Measurements from ENCODE around the gene ZNF493.

ZNF493 gene

DNA sequence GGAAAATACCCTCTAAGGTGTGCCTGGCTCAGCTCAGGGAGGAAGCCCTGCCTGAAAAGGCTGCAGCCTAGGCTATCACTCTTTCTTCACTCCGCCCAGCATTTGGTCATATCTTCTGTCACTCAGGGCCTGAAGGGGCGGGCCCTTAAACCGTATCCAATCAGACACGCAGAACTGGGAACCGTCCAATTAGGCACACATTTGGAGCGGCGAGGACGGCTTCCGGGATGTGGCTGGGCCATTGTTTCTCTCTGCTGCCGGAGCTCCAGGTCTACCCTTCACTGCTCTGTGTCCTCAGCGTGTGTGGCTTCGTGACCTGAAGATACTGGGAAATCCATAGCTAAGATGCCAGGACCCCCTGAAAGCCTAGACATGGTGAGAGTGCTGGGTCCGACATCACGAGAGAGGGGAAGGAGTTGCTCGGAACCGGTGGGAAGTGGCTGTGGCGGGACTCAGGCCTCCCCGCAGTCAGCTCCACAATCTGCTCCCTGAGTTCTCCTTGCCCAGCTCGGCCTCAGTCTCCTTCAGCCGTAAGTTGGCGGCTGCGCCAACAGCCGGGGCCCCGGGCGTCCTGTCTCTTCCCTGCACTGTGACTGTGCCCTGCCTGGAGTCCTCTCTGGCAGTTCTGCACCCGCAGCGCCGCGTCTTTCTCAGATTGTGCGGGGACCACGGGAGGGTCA is at the start of gene ZNF493:
TSS of gene ZNF493 (plus strand) at position 241 of the 680 bp plus-strand sequence. CDS start at position 346, 105 bp downstream.
- peak; percentile 95 for DNase-seq

DNA sequence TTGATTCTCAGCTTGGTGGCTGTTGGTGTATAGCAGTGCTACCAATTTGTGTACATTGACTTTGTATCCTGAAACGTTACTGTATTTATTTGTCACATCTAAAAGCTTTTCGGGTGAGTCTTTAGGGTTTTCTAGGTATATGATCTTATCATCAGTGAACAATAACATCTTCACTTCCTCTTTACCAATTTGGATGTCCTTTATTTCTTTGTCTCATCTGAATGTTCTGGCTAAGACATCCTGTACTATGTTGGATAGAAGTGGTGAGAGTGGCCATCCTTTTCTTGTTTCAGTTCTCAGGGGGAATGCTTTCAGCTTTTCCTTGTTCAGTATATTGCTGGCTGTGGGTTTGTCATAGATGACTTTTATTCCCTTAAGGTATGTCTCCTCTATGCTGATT is 44.1 kb upstream of the ZNF493 start:
- no peak for DNase-seq

DNA sequence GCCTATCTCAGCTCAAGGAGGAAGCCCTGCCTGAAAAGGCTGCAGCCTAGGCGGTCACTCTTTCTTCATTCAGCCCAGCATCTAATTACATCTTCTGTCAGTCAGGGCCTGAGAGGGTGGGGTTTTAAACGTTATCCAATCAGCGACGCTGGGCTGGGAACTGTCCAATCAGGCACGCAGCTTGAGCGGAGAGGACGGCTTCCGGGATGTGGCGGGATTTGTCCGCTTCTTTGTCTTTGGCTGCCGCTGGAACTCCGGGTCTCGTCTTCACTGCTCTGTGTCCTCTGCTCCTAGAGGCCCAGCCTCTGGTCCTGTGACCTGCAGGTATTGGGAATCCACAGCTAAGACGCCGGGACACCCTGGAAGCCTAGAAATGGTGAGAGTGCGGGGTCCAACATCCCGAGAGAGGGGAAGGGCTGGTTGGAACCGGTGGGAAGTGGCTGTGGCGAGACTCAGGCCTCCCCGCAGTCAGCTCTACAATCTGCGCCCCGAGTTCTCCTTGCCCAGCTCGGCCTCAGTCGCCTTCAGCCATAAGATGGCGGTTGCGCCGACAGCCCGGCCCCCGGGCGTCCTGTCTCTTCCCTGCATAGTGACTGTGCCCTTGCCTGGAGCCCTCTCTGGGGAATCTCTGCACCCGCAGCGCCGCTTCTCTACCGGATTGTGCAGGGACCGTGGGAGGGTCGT is 38.0 kb upstream of the ZNF493 start, which contains the start of gene ZNF738:
TSS of gene ZNF738 (plus strand) at position 233 of the 684 bp plus-strand sequence. CDS start at position 374, 141 bp downstream.
- peak; percentile 87 for DNase-seq

GRCh38 chr19:21362291-21362690 is 34.6 kb upstream of the ZNF493 start:
- no peak for DNase-seq

DNA sequence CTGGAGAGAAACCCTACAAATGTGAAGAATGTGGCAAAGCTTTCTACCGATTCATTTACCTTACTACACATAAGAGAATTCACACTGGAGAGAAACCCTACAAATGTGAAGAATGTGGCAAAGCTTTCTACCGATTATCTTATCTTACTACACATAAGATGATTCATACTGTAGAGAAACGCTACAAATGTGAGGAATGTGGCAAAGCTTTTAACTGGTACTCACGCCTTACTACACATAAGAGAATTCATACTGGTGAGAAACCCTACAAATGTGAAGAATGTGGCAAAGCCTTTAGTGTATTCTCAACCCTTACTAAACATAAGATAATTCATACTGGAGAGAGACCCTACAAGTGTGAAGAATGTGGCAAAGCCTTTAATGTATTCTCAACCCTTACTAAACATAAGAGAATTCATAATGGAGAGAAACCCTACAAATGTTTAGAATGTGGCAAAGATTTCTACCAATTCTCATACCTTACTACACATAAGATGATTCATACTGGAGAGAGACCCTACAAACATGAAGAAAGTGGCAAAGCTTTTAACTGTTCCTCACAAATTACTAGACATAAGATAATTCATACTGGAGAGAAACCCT is 12.9 kb upstream of the ZNF493 start:
- no peak for DNase-seq

- no peak for DNase-seq
Observed at GRCh38 chr19:21396121-21396520, 812 bp upstream of the ZNF493 start.

GRCh38 chr19:21398851-21399250 is 1.9 kb downstream of the ZNF493 start:
- no peak for DNase-seq

DNA sequence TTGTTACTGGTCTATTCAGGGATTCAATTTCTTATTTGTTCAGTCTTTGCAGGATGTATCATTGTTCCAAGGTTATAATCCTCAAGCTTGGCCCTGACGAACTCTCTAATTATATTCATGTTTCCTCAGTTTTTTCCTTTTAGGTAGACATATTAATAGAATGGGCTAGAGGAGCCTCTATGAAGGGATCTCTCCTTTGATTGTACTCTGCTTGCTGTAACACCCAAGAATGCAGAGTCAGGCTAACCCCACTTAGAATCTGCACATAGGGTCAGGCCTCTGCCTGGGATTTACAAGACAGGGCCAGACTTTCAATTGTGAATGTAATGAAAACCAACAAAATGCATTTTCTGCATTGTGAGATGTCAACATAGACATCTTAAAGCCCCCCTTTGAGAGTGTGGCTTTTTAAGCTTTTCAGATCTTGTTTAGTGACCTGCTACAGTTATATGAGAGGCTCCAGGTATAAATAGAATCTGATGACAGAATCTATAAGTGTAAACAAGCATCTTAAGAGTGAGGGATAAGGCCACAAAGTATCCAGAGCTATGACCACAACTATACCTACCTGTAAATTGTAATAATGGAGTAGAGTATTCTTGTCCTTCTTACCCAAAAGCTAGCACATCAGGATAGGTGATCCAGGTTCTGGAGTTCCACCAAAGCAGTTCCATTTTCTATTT is 5.5 kb downstream of the ZNF493 start:
- no peak for DNase-seq

DNA sequence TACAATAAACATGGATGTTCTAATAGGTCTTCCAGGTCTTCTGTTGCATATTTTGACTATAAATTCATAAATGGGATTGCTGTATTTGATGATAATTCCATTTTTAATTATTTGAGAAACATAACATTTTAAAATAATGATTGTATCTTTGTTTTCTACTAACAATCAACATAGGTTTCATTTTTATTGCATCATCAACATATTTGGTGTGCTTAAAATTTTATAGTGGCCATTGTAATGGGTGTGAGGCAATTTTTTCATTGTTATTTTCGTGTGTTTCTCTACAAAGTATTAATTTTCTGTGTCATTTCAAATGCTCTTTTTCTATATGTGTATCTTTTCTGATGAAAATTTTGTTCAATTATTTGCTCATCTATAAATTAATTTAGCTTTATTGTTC is 13.2 kb downstream of the ZNF493 start:
- DNase-seq: no peak

GRCh38 chr19:21422244-21422643 is 25.3 kb downstream of the ZNF493 start:
- no peak for DNase-seq

DNA sequence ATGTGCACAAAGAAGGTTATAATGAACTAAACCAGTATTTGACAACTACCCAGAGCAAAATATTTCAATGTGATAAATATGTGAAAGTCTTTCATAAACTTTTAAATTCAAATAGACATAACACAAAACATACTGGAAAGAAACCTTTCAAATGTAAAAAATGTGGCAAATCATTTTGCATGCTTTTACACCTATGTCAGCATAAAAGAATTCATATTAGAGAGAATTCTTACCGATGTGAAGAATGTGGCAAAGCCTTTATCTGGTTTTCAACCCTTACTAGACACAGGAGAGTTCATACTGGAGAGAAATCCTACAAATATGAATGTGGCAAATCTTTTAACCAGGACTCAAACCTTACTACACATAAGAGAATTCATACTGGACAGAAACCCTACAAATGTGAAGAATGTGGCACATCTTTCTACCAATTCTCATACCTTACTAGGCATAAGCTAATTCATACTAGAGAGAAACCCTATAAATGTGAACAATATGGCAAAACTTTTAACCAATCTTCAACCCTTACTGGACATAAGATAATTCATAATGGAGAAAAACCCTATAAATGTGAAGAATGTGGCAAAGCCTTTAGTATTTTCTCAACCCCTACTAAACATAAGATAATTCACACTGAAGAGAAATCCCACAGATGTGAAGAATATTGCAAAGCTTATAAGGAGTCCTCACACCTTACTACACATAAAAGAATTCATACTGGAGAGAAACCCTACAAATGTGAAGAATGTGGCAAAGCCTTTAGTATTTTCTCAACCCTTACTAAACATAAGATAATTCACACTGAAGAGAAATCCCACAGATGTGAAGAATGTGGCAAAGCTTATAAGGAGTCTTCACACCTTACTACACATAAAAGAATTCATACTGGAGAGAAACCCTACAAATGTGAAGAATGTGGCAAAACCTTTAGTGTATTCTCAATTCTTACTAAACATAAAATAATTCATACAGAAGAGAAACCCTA is 26.4 kb downstream of the ZNF493 start:
- DNase-seq: no peak

GRCh38 chr19:21430675-21431074 is 33.7 kb downstream of the ZNF493 start:
- no peak for DNase-seq

DNA sequence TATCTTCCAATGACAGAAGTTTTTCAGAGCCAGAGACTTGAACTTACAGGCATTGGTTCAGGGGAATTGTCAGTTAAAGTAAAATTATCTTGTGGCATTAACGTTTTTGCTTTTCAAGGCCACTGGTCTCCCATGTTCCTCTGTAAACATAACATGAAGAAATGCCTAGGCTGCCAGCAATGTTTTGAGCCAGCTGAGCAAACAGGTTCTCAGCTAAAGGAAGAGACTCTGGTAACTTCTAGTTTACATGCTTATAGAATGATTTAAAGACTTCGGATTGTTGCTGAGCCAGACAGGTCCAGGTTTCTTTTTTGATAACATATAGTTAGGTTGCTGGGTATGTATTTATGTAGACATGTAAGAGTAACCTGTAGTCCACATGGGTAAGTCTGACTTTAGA is 35.7 kb downstream of the ZNF493 start:
- no peak for DNase-seq

DNA sequence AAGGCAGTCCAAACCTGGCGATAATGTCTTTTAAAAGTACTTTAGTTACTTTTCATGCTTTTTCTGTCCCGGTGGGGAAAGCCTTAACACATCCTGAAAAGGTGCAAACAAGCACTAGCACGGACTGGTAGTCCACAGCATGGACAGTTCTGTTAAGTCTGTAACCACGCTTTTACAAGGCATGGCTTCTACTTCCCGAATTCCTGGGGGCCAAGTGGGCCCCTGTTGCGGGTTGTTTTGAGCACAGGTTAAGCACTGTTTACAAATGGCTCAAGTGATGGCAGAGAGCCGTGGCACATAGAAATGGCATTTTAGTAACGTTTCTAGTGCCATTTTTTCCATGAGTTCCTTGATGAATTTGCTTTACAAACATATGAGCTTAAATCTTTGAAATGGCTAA is 37.6 kb downstream of the ZNF493 start:
- DNase-seq: no peak

DNA sequence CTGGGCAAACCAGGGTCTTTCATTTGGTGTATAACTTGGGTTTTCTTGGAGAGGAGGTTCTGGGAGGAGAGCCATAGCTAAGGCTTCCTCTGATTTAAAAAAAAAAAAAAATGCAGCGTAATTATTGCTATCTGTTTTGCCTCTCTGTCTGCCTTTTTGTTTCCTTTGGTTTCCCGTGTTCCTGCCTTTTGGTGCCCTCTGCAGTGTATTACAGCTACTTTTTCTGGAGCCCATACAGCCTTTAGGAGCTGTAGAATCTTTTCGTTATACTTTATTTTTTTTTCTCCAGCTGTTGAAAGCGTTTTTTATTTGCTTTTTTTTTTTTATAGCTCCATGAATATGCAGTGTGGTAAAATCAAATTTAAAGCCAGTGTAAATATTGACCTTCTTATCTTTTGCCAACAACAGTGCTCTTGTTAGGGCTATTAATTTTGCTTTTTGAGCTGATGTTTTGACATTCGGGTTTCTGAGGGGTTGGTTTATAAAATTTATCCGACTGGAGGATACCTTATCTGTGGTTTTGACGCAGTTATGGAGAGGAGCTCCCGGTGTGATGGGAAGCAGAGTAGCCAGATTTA is 38.1 kb downstream of the ZNF493 start:
- no peak for DNase-seq

DNA sequence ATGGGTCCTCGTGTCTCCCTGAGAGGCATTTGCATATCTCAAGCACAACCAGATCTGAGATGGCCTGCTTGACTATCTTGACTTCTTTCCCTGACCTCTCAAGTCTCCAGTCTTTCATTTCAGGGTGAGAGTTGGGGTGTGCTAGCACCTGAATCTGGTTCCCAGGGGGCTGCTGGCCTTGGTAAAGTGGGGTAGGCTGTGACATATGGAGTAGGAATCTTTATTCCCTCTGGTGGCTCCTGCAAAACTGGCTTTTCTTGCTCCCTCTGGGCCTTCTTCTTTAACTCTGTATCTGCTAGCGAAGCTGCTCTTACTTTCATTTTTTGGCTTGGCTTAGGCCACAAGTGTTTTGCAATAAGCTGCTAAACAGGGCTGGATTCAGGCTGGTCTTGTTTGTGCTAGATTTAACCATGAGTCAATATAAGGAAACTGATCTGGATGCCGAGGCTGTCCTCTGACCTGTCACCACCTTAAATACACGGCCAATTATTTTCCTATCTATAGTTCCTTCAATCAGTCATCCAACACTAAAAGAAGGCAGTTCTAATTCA is 42.3 kb downstream of the ZNF493 start:
- no peak for DNase-seq

DNA sequence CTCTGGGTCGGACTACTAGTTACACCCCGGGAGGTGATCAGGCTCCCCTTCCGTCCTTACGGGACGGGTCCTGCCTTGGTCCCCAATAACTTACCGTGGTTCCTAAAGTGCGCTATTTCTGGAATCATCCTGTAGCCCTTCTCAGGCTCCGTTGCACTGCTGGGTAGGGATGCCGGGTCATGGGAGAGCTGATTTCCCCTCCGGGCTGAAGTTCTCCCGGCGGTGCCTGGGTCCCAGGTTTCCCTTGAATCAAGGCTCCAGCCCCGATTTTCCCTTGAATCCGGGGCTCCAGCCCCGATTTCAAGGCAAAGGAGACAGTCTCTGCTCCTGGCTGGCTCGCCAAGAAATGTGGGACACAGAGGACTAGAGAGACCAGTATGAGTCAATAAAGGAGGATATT is 43.4 kb downstream of the ZNF493 start:
- DNase-seq: no peak

- DNase-seq: no peak
Observed at GRCh38 chr19:21451187-21451586, 54.3 kb downstream of the ZNF493 start.

DNA sequence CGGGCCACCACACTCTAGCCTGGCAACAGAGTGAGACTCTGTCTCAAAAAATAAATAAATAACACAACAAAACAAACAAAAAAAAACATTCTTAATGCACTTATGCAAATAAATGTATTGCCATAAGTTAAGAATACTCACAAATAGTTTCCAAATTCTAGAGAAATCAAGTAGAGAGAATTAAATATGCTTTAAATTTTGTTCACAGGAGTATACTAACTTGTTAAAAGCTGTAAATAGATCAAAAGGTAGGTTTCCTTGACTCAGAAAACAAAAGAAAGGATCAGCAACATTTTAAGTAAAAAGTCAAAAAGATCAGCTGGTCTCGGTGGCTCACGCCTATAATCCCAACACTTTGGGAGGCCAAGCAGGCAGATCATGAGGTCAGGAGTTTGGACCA is 58.0 kb downstream of the ZNF493 start:
- DNase-seq: no peak

DNA sequence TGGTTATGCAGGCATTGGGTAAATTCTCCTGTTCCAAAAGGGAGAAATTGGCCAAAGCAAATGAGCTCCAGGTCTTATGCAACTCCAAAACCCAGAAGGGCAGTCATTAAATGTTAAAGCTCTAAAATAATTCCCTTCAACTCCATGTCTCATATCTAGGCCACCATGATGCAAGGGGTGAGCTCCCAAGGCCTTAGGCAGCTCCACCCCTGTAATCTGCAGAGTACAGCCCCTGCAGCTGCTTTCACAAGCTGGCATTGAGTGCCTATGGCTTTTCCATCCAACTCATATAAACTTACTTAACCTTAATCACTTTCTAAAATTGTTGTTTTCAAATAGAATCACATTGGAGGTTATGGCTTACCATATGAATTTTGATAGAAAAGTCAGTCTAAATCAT is 63.8 kb downstream of the ZNF493 start:
- DNase-seq: no peak

GRCh38 chr19:21462540-21462939 is 65.6 kb downstream of the ZNF493 start:
- DNase-seq: no peak

Measured in CD4-positive, alpha-beta T cell treated with Interleukin-17A for 1 hour (primary cell).